Skin epidermis (tissue), 12 donors: ENCODE results near the gene ZBTB7A.
"Not testable (repeated sequence)": the region's sequence is repeated elsewhere in the genome, so short reads cannot be mapped to it uniquely, and the experiment has no call there.

Experiments used
- H3K27ac ChIP-seq, 21 experiments: fragments of 200-600 bp; sonication (generic) in 11 of 21; one replicate each; pipeline ENCODE4 v1.5.0; 2020; ENCODE audit warnings: mild to moderate bottlenecking in 3 of 21, inconsistent platforms in 2 of 21, moderate library complexity in 2 of 21
- H3K4me3 ChIP-seq, 7 experiments: fragments of 200-600 bp; sonication (generic) in 2 of 7; one replicate each; pipeline ENCODE4 v1.5.0; 2020; ENCODE audit warnings: inconsistent platforms in 2 of 7, mild to moderate bottlenecking in 2 of 7, moderate library complexity in 1 of 7

The ZBTB7A gene

DNA sequence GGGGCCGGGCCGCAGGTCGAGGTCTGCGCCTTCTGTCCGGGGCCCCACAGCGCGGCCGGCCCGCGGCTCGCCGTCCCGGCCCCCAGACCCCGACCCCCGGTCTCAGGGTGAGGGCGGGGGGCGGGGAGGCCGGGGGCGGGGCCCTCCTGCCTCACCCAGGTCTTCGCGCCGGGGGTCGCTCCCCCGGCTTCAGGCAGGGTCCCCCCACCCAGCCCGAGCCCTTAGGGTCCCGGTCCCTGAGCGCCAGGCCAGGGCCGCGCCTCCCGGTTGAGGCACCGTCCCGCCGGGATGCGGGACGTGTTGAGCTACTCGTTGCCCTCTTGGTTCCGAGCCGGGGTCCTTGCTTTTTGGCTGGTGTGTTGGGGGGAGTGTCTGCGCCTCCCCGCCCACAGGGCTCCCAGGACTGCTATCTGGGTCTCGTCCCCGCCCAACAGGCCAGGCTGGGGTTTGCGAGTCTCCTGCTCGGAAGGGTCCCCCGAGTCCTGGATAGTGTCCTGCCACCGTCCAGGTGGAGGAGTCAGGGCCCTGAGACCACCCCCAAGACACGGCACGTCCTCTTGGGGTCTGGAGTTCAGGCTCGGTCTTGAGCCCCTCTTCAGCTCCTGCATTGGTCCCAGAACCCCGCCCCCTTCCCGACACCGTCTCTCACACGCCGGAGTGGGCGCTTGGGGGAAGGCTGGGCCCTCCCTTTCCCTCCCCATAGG, 58.7 kb downstream of the ZBTB7A start:
- peak overlapping the region; percentile 93 to 100 (median 99) for H3K4me3 ChIP-seq
- peak overlapping the region; percentile 76 to 97 (median 92) for H3K27ac ChIP-seq

DNA sequence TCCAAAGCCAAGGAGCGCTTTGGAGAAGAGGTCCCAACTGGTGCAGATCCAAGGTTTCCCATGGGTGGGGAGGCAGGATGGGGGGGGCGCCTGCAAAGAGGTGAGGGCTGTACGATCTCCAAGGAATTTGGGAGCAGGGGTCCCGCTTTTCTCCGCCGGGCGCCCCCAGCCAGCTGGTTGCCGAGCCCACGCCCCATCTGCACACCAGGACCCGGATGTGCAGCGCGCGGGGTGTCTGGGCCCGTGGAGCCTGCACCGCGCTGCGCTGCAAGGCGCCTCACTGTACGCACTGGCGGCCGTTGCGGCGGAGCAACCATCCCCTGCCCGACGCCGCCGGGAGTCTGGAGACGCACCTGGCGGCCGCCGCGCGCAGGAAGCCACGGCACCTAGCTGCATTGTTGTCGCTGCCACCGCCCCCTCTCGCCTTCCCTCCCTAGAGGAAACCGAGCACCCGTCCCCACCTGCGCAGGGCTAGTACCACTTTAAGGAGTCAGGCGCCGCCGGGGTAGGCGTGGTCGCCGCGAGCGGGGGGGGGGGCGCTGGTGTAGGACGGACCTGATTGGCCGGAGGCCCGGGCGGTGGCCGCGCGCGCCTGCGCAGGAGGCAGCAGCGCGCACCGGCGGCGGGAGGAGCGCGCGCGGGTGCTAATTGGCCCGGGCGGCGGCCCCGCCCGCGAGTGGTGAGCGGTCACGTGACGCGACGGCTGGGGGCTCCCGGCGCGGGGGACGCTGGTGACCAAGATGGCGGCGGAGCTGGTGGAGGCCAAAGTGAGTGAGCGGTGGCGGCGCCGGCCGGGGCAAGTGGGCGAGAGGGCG, 59.5 kb downstream of the ZBTB7A start, which contains the start of gene PIAS4:
Gene PIAS4, plus strand, starts transcription at position 716 of the 815 bp plus-strand sequence. Its CDS starts 25 bp downstream, at position 741.
- H3K27ac ChIP-seq = peak within 1 kb of the TSS; percentile 84 to 97 (median 92)
- H3K4me3 ChIP-seq = peak within 1 kb of the TSS; percentile 93 to 100 (median 99)

DNA sequence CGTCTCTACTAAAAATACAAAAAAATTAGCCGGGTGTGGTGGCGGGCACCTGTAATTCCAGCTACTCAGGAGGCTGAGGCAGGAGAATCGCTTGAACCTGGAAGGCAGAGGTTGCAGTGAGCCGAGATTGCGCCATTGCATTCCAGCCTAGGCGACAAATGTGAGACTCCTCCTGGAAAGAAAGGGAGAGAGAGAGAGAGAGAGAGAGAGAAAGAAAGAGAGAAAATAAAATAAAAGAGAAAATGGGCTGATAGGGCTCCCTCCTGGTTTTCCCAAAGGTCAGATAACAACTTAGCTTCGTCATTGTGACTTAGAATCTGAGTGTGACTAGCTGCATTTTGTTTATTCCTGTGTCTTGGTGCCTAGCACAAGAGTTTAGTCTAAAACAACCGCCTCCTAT, 61.3 kb downstream of the ZBTB7A start:
- not testable (repeated sequence) for H3K27ac ChIP-seq

GRCh38 chr19:4000798-4001197, 65.9 kb downstream of the ZBTB7A start:
- not testable (repeated sequence) for H3K4me3 ChIP-seq, H3K27ac ChIP-seq

More for the DNA sequence above, 61.3 kb downstream of the ZBTB7A start:
- H3K4me3 ChIP-seq = not testable (repeated sequence)

GRCh38 chr19:3998667-3999412, 67.9 kb downstream of the ZBTB7A start:
- H3K4me3 ChIP-seq, H3K27ac ChIP-seq: not testable (repeated sequence)

- no peak overlapping the region for H3K27ac ChIP-seq
- H3K4me3 ChIP-seq = no peak overlapping the region
These were observed 71.1 kb downstream of the ZBTB7A start for GRCh38 chr19:3995607-3996006.
